Measurements from ENCODE around the gene BUB3. TPM values are rescaled to one million over a fixed set of nuclear protein-coding genes. Genes with fewer than 3 reads are reported as not detected.

Gene BUB3
- polyA plus RNA-seq, 1 donor: 55.9 TPM

- DNase-seq (ENCODE audit: low read depth): no peak
These were observed 12.2 kb upstream of the BUB3 start for GRCh38 chr10:123141791-123142700.

- no peak for DNase-seq (ENCODE audit: low read depth)
These were observed 11.5 kb upstream of the BUB3 start for GRCh38 chr10:123142701-123143161.

DNA sequence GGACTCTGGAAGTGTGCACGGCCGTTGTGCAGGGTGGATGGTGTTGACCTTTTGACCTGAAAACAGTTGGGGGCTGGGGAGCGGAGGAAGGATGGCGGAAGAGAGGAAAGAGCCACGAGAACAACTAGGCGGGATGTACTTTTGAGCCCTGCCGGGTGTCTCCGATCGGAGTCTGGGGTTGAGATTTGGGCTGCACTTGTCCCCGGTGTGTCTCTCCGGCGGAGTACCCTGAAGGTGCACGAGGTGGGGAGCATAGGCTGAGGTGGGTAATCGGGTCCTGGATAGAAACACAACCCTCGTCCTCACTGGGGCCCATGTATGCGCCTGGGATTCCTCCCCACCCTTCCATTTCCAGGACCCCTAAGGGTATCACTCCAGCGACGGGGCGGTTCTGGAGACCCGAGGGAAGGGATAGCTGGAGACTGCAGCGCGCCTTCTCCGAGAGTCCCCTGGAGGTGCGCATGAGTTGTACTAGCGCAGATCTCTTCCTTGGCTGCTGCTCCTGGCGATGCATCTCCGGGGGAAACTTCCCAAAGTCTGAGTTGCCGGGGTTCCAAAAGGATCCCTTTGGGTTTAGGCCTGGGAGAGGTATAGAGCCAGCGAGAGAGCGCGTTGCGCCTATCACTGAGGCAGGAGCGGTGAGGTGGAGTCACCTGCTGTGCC, 10.9 kb upstream of the BUB3 start:
- no peak for DNase-seq (ENCODE audit: low read depth)

GRCh38 chr10:123143825-123144168, 10.4 kb upstream of the BUB3 start:
- DNase-seq (ENCODE audit: low read depth): no peak

GRCh38 chr10:123144697-123145541, 9.3 kb upstream of the BUB3 start:
- no peak for DNase-seq (ENCODE audit: low read depth)

- DNase-seq (ENCODE audit: low read depth): no peak
These were observed 8.6 kb upstream of the BUB3 start for GRCh38 chr10:123145542-123146012.

DNA sequence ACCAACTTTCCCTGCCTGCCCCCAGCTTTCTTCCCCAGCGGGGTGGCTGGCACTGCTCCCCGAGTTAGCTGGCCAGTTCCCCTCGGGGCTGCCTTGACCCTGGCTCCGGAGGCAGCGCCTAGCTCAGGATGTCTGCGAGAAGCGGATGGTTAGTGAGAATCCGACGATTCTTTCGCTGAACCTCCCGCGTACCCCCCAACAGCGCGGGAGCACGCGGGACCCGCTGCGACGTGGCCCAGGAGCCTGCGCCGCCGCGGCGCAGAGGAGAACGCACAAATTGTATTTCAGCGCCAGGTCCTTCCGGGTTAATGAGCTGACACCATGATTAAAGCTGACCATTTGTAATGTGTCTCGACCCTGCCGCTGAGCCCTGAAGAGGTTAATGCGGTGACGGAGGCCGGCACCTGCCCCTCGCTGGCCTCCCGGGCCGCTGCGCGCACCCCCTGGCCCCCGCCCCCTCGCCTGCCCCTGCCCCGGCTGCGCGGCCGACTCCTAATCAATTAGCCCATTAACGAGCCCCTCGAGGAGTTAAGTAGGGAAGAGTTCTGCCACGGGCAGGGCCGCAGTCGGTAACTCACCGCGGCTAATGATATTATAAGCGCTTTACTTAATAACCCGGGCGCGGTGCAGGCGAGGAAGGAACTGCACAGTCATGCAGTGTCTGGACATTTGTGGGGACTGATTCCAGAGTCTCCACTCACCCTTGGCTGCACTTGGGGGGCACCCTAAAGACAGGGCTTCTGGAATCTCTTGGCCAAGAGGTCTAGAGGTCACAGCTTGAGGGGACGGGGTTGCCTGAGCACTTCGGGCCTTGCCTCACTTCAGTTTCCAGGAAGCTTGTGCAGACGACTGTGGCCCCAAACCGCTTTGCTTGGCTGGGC, 7.9 kb upstream of the BUB3 start:
- DNase-seq (ENCODE audit: low read depth): no peak

GRCh38 chr10:123146894-123147634, 7.1 kb upstream of the BUB3 start:
- DNase-seq (ENCODE audit: low read depth): no peak

GRCh38 chr10:123147635-123148413, 6.4 kb upstream of the BUB3 start, which contains the start of gene HMX2:
TSS of gene HMX2 (plus strand) at chr10:123148136. CDS start at chr10:123148379, 243 bp downstream.
- no peak for DNase-seq (ENCODE audit: low read depth)

- no peak for DNase-seq (ENCODE audit: low read depth)
These were observed 5.6 kb upstream of the BUB3 start for GRCh38 chr10:123148414-123149161.

GRCh38 chr10:123149162-123149567, 5.0 kb upstream of the BUB3 start:
- DNase-seq (ENCODE audit: low read depth): no peak

DNA sequence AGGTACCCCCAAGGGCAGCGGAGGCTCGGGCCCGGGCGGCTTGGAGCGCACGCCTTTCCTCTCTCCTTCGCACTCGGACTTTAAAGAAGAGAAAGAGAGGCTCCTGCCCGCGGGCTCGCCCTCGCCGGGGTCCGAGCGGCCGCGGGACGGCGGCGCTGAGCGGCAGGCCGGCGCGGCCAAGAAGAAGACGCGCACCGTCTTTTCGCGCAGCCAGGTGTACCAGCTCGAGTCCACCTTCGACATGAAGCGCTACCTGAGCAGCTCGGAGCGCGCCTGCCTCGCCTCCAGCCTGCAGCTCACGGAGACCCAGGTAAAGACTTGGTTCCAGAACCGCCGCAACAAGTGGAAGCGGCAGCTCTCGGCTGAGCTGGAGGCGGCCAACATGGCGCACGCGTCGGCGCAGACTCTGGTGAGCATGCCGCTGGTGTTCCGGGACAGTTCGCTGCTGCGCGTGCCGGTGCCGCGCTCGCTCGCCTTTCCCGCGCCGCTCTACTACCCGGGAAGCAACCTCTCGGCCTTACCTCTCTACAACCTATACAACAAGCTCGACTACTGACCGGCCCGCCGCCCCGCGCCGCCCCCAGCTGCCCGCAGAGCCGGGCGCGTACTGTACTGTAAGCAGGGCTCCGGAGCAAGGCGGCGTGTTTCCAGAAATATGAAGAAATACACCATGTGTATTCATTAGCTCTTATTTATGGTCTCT, 4.5 kb upstream of the BUB3 start:
- no peak for DNase-seq (ENCODE audit: low read depth)

- no peak for DNase-seq (ENCODE audit: low read depth)
These were observed 3.8 kb upstream of the BUB3 start for GRCh38 chr10:123150271-123150985.

GRCh38 chr10:123150986-123151736, 3.0 kb upstream of the BUB3 start:
- no peak for DNase-seq (ENCODE audit: low read depth)

GRCh38 chr10:123151737-123152135, 2.5 kb upstream of the BUB3 start:
- DNase-seq (ENCODE audit: low read depth): no peak

DNA sequence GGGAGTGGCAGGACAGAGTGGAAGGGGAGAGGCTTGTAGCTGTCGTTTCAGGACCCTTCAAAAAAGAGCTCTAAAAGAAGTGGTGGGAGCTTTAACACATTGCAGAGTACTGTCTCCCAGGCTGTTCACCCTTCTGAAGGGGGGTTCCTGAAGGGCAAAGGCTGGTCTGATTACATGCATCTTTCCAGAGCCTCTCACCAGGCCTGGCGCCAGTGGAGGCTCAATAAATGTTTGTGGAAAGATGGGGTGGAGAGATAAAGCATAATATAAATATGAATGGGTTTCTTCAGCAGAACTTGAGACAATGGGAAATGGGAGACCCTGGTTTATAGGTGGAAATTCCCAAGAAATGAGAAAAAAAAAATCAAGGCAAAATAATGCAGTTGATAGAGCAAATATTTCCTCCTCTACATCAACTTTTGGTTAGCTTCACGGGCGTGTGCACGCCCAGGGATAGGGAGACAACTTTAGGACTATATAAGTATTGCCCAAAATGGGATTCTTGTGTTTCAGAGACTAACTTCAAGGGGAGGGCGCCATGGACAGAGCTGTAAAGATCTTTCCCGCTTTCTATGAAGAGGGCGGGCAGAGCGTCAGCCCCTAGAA, 613 bp upstream of the BUB3 start:
- no peak for DNase-seq (ENCODE audit: low read depth)
